Adipocyte (in vitro differentiated cells): ENCODE results near the gene LRRTM4.

Source experiments
- DNase-seq: peaks from one replicate; pipeline ENCODE4 v3.0.0-alpha.2; 2015; ENCODE audit warnings: low read depth
- H3K27me3 ChIP-seq: replicated peaks from 2 replicates; pipeline ENCODE4 v1.7.0; 2013; ENCODE audit warnings: mild to moderate bottlenecking, low read length, moderate library complexity; ENCODE audit not compliant: control insufficient read depth, insufficient read depth
- H3K36me3 ChIP-seq: 2 replicates; pipeline ENCODE4 v1.7.0; 2013; ENCODE audit warnings: low read length, mild to moderate bottlenecking, moderate library complexity; ENCODE audit not compliant: control insufficient read depth, insufficient read depth, severe bottlenecking
- H3K4me1 ChIP-seq: 2 replicates; pipeline ENCODE4 v1.7.0; 2013; ENCODE audit warnings: mild to moderate bottlenecking, low read length, moderate library complexity; ENCODE audit not compliant: control insufficient read depth, insufficient read depth
- H3K4me3 ChIP-seq: 2 replicates; pipeline ENCODE4 v1.7.0; 2013; ENCODE audit warnings: mild to moderate bottlenecking, low read length, moderate library complexity
- H3K9ac ChIP-seq: 2 replicates; pipeline ENCODE4 v1.7.0; 2013; ENCODE audit warnings: mild to moderate bottlenecking, low read length, moderate library complexity
- H3K9me3 ChIP-seq: 2 replicates; pipeline ENCODE4 v1.7.0; 2013; ENCODE audit warnings: mild to moderate bottlenecking, low read length, moderate library complexity; ENCODE audit not compliant: control insufficient read depth

Gene LRRTM4

GRCh38 chr2:77397763-77398162 lies 124.4 kb downstream of the LRRTM4 start:
- DNase-seq, result no peak
- H3K27me3 ChIP-seq, result no peaks in the 10 kb centered on the region
- no peak overlapping the region for H3K9ac ChIP-seq
- no peaks in the 10 kb centered on the region for H3K9me3 ChIP-seq
- H3K4me3 ChIP-seq, result no peak overlapping the region
- H3K4me1 ChIP-seq, result no peaks in the 10 kb centered on the region
- H3K36me3 ChIP-seq, result no peaks in the 10 kb centered on the region

GRCh38 chr2:77395011-77395410 lies 127.2 kb downstream of the LRRTM4 start:
- Histone ChIP-seq H3K9ac (no peak overlapping the region), H3K4me3 (no peak overlapping the region), H3K9me3 (no peaks in the 10 kb centered on the region), H3K27me3 (no peaks in the 10 kb centered on the region), H3K4me1 (no peaks in the 10 kb centered on the region), H3K36me3 (no peaks in the 10 kb centered on the region)
- no peak for DNase-seq

- no peaks in the 10 kb centered on the region for H3K36me3 ChIP-seq
- DNase-seq, result no peak
- no peaks in the 10 kb centered on the region for H3K27me3 ChIP-seq
- H3K9me3 ChIP-seq, result no peaks in the 10 kb centered on the region
- H3K4me1 ChIP-seq, result no peaks in the 10 kb centered on the region
- H3K9ac ChIP-seq, result no peak overlapping the region
- no peak overlapping the region for H3K4me3 ChIP-seq
Measured at GRCh38 chr2:77391119-77391518, 131.1 kb downstream of the LRRTM4 start.

GRCh38 chr2:77387324-77387723 lies 134.9 kb downstream of the LRRTM4 start:
- Histone ChIP-seq H3K4me3 (no peak overlapping the region), H3K4me1 (no peaks in the 10 kb centered on the region), H3K9ac (no peak overlapping the region), H3K9me3 (no peaks in the 10 kb centered on the region), H3K36me3 (no peaks in the 10 kb centered on the region), H3K27me3 (no peaks in the 10 kb centered on the region)
- no peak for DNase-seq

GRCh38 chr2:77372636-77373035 lies 149.5 kb downstream of the LRRTM4 start:
- no peak overlapping the region for H3K9ac ChIP-seq
- H3K36me3 ChIP-seq, result no peaks in the 10 kb centered on the region
- H3K27me3 ChIP-seq, result no peaks in the 10 kb centered on the region
- no peak for DNase-seq
- H3K9me3 ChIP-seq, result no peaks in the 10 kb centered on the region
- no peak overlapping the region for H3K4me3 ChIP-seq
- H3K4me1 ChIP-seq, result no peaks in the 10 kb centered on the region

GRCh38 chr2:77370511-77370910 lies 151.7 kb downstream of the LRRTM4 start:
- Histone ChIP-seq H3K36me3 (no peaks in the 10 kb centered on the region), H3K9me3 (no peaks in the 10 kb centered on the region), H3K4me3 (no peak overlapping the region), H3K4me1 (no peaks in the 10 kb centered on the region), H3K27me3 (no peaks in the 10 kb centered on the region), H3K9ac (no peak overlapping the region)
- DNase-seq, result no peak

- H3K9me3 ChIP-seq, result peaks cover 3% of the 10 kb centered on the region
- no peak overlapping the region for H3K4me3 ChIP-seq
- no peaks in the 10 kb centered on the region for H3K36me3 ChIP-seq
- no peak for DNase-seq
- H3K4me1 ChIP-seq, result no peaks in the 10 kb centered on the region
- no peaks in the 10 kb centered on the region for H3K27me3 ChIP-seq
- no peak overlapping the region for H3K9ac ChIP-seq
Measured at GRCh38 chr2:77363277-77363676, 158.9 kb downstream of the LRRTM4 start.

DNA sequence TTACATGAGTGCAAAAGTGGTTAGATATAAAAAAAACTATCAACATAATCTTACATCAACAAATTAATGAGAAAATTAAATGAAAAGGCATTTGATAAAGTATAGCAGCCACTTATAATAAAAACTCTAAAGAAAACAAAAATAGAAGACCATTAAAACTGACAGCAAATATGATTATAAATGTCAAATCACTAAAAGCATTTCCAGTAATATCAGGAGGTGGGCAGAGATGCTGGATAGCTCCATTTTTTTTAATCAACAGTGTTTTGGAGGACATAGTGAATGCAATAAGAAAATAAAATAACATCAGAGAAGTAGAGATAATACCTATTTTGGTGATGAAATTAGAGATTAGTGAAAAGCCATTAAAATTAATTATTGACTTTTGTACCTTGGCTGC lies 173.4 kb downstream of the LRRTM4 start:
- peaks cover 4% of the 10 kb centered on the region for H3K9me3 ChIP-seq
- no peak overlapping the region for H3K4me3 ChIP-seq
- H3K27me3 ChIP-seq, result no peaks in the 10 kb centered on the region
- H3K36me3 ChIP-seq, result no peaks in the 10 kb centered on the region
- H3K9ac ChIP-seq, result no peak overlapping the region
- no peak for DNase-seq
- no peaks in the 10 kb centered on the region for H3K4me1 ChIP-seq

DNA sequence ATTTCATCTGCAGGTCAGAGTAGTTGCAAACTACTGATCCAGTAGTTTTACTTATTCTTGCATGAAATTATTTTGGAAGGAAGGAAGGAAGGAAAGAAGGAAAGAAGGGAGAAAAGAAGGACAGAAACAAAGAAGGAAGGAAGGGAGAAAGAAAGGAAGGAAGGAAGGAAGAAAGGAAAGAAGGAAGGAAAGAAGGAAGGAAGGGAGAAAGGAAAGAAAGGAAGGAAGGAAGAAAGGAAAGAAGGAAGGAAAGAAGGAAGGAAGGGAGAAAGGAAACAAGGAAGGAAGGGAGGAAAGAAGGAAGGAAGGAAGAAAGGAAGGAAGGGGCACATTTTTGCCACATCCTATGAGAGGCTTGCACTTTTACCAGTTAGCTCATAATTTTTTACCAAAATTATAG lies 186.2 kb downstream of the LRRTM4 start:
- peaks cover 26% of the 10 kb centered on the region for H3K9me3 ChIP-seq
- no peaks in the 10 kb centered on the region for H3K27me3 ChIP-seq
- no peaks in the 10 kb centered on the region for H3K36me3 ChIP-seq
- H3K4me1 ChIP-seq, result no peaks in the 10 kb centered on the region
- DNase-seq, result no peak
- no peak overlapping the region for H3K9ac ChIP-seq
- H3K4me3 ChIP-seq, result no peak overlapping the region

DNA sequence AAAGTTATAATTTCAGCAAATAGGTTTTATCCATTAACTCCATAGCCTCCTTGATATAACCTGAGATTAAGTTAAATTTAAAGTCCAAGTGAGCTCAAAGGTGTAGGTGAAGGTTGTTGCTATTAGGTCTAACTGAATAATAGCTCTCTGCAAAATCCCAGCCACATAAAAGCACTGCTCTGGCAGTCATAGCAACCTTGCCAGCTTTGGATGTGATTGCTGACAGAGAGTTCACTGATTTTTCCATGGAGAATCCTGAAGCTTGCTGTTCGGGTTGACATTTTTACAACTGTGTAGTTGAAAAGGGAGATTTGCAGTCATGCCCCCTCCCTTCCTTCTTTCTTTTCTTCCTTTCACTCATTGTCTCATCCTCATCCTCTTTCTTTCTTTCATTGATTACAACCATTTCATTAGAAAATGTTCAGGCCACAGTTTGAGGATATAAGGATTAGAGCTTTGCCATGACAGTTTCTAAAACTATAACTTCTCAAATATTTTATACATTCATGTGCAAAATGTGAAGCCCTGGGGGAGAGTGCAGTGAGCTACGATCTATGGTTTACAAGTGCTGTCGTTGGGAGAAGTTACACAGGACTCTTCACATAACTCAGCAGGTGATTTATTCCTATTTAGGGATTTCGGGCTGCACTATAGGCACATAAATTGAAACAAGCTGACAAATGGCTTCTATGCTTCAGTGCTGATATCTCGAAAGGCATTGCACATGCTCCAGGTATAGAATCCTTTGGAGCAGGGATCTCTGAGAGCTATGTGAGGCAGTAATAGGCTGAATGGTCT lies 193.8 kb downstream of the LRRTM4 start:
- Histone ChIP-seq H3K9me3 (peaks cover 9% of the 10 kb centered on the region), H3K9ac (no peak overlapping the region), H3K27me3 (no peaks in the 10 kb centered on the region), H3K4me1 (no peaks in the 10 kb centered on the region), H3K4me3 (no peak overlapping the region), H3K36me3 (no peaks in the 10 kb centered on the region)
- DNase-seq, result no peak

DNA sequence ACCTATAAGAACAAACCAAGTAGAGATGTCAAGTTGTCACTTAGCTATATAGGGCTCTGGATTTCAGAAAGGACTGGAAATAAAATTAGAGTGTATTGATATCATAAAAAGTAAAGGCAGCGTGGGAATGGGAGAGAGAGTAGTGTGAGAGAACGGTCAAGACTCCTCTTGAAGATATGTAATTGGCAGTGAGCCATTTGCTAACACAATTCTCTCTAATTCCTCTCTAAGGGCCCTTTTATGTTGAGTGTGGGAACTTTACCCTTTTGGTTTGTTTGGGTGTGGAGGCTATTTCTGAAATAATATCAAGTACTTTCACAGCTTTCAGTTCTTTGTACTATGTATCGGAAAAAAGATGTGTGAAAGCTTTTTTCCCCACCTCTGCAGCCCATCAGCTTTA lies 196.8 kb downstream of the LRRTM4 start:
- Histone ChIP-seq H3K9ac (no peak overlapping the region), H3K4me1 (no peaks in the 10 kb centered on the region), H3K9me3 (no peaks in the 10 kb centered on the region), H3K27me3 (no peaks in the 10 kb centered on the region), H3K4me3 (no peak overlapping the region), H3K36me3 (no peaks in the 10 kb centered on the region)
- no peak for DNase-seq

DNA sequence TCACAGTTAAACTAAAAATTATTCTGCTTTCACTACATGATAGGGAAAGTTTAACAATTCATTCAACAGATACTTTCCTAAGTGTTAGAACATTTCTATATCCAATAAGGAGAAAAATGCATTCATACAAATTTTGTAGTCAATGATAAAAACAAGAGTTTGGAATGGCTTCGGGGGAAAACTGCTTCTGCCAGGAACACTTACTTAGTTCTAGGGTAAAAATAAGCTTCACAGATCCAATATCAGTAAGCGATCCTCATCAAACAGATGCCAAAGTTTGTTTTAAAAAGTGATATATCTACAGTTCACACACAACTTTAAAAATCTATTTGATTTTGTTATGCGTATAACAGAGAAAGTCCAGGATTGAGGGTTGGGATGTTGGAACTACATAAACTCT lies 199.7 kb downstream of the LRRTM4 start:
- DNase-seq, result no peak
- Histone ChIP-seq H3K4me3 (no peak overlapping the region), H3K9ac (no peak overlapping the region)

More for the DNA sequence above, 199.7 kb downstream of the LRRTM4 start:
- H3K27me3 ChIP-seq, result no peaks in the 10 kb centered on the region
- no peaks in the 10 kb centered on the region for H3K9me3 ChIP-seq
- H3K36me3 ChIP-seq, result no peaks in the 10 kb centered on the region
- H3K4me1 ChIP-seq, result no peaks in the 10 kb centered on the region
